HG03280 (cell line): Measurements from ENCODE around the gene COL2A1.

Experiments
- ATAC-seq: cut with Tn5 transposase; IDR thresholded peaks from one replicate; pipeline ENCODE4 v1.9.1; 2021; ENCODE audit warnings: mild to moderate bottlenecking, moderate library complexity; ENCODE audit not compliant: unreplicated experiment

The COL2A1 gene

DNA sequence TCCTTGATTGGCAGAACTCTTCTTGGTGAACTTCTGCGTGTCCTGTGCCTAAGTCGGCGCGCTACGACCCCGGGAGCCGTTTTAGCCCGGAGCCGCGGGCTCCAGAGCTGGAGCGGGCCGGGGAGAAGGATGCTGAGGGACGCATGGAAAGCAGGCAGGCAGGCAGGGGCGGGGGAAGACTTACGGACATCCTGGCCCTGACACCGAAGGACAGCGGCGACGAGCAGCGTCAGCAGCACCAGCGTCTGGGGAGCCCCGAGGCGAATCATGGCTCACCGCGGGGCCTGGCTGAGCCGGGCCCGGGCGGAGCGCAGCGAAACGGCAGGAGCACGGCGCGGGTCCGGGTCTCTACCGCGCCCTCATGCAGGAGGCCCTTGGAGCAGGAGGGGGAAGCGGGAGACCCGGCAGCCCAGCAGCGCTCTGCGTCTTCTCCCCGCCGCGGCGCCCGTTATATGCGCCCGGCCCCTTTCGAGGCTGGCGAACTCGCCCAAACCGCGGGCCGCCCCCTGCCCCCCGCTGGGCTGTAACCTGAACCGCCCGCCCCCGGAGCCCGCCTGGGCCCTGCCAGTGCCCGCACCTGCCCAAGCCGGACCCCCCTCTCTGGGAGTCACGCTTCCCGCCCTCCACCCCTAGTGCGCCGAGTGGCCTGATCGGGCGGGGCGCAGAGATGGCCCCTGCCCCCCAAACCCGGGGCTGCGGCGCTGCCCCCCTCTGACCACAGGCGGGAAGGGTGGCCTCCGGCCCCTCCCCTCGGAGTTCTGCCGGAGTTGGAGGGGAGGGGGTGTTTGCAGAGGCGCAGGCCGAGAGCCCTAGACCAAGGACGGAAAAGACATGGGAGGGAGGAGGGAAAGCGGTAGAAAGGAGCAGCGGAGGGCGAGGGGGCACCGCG is at the start of gene COL2A1:
Gene COL2A1, minus strand, starts transcription at position 424 of the 889 bp plus-strand sequence. Its CDS starts 155 bp downstream, at position 269.
- ATAC-seq, result no peak

DNA sequence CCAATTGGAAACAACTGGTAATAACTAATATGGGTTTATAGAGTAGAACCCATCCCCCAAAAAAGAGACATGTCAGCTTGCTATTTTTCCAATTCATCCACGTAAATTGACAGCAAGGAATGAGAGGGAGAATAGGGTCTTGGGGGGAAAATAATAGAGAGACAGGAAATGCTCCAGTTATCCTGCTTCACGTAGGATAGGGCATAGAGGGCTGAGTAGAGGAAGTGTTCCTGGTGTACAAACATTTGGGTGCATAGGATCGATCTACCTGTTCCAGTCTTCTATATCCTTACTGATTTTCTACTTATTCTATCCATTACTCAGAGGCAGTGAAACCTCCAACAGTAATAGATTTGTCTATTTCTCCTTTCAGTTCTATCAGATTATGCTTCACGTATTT is 49.6 kb upstream of the COL2A1 start:
- no peak for ATAC-seq

DNA sequence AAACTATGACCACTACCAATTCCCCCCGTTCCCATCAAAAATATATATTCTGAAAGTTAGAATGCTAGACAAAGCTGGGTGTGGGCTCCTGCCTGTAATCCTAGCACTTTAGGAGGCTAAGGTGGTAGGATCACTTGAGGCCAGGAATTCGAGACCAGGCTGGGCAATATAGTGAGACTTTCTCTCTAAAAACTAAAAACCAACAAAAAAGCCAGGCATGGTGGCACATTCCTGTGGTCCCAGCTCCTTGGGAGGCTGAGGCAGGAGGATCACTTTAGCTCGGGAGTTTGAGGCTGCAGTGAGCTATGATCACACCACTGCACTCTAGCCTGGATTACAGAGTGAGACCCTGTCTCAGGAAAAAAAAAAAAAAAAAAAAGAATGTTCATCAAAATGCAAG is 48.8 kb upstream of the COL2A1 start:
- ATAC-seq, result no peak

DNA sequence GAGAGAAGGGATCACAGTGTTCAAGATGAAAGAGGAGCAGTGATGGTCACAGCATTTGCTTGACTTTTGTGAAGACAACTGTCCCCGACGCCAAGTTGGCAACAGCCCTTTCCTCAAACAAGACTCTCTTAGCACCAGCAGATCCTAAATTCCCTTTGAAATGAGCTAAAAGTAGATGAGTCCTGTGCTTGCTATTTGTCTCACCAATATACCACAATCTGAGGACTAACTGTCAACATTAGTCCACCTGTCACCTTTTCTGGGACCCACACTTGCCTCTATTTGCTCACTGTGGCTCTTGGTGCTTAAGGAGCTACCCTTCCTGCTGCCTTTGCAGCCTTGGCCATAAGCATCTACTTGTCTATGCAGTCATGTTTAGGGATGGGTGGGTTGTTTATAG is 47.4 kb upstream of the COL2A1 start:
- no peak for ATAC-seq

DNA sequence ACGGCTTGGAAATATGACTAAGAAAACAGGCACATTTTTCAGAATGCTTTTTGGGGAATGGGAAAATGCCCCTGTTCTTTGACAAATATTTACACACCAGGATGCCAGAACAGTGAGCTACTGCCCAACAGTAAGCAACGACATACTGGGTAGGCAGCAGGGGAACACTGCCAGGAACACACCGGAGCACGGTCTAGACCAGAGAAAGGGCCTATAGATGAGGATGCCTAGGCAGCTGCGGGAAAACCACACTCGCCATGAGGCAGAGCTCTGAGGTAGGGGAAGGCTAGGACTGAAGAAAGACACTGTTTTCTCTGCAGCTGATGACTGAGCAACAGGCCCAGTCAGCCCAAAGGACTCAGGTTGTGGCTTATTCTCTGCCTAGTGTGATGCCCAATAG is 45.9 kb upstream of the COL2A1 start:
- no peak for ATAC-seq

DNA sequence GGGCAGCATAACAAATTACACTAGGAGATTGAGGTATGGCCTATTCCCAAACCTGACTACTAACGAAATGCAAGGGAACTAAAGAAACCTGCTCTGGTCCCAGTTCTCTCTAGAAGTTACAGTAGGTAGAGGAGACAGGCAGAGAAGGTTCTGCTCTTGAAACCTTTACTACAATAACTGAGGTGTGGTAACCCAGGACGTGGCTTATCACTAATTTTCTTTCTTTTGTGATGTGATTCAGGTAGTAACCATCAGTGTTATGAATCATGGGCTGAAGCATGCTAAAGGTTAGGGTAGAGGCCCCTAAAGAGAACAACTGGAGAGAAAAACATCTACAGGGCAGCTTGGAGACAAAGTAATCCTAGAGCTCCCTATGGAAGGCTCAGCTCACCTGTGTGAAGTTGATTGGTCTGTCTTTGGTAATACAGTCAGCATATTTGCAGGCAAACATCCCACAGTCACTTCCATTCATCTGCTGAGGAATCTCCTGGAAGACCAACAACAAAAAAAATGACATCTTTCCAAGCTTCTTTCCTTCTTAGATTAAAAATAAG is 41.8 kb upstream of the COL2A1 start:
- no peak for ATAC-seq

DNA sequence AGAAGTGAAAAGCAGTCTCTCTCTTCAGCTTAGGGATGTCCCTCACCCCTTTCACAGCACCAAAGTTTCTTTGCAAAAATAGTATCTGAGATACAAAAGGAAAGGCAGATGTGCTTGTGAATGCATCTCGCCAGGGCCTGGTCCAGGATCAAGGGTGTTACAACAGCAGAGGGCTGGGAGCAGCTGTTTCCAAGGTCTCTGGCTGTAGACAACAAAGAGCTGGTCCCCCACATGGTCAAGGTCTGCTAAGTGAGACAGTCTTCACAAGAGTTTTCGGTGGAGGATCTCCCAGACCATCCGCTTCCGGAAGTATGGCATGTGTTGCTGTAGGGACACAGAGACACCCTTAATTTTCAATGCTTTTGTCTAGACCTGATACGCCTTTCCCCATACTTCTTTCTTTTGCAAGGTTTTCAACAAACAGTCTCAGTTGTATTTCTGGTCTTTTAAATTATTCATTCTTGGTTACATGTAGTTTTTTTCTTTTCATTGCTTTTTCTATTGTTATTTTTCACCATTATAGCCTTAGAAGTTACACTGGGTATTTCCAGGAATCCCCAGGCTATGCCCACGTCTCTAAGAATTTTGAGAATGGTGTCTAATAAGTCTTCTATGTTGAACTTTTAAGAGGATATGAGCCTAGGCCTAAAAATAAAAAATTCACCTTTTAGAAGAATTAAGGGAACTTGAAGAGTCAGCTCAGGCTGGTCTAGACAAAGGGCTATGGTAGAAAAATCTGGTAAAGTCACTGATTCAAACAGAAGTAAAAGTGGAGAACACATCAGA is 41.0 kb upstream of the COL2A1 start:
- ATAC-seq, result no peak

DNA sequence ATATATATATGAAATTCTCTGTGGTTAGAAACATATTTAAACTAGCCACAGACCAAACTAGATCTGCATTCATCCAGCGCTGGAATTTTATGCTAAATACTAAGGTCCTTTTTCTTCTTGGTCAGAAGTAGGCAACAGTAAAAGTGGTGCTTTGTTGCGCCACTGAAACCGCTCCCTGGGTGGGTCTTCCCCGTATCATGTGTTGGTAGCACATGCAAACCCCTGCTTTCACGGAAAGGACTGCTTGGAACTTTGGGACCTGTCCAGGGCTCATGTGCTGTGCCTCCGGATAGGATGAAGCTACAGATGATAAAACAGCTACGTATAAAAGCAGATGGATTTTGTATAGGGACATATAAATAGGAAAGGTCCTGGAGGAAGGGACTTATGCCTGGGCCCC is 40.1 kb upstream of the COL2A1 start:
- ATAC-seq, result no peak

DNA sequence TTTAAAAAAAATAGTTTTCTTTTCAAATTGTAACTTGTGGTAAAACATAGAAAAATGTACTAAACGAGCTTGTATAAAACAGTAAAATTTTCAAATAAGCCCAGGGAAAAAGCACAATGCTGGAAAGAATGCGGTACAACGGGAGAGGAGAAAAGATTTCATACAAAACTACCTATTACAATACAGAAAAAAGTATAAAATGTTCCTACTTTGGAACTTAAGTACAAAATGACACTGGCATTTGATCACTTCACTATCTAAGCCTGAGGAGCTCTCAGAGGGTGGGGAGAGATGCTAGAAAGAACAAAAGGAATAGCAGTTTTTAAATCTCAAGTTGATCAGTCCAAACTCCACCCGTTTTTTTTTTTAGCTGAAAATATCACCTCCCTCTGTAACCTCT is 39.5 kb upstream of the COL2A1 start:
- ATAC-seq, result no peak

DNA sequence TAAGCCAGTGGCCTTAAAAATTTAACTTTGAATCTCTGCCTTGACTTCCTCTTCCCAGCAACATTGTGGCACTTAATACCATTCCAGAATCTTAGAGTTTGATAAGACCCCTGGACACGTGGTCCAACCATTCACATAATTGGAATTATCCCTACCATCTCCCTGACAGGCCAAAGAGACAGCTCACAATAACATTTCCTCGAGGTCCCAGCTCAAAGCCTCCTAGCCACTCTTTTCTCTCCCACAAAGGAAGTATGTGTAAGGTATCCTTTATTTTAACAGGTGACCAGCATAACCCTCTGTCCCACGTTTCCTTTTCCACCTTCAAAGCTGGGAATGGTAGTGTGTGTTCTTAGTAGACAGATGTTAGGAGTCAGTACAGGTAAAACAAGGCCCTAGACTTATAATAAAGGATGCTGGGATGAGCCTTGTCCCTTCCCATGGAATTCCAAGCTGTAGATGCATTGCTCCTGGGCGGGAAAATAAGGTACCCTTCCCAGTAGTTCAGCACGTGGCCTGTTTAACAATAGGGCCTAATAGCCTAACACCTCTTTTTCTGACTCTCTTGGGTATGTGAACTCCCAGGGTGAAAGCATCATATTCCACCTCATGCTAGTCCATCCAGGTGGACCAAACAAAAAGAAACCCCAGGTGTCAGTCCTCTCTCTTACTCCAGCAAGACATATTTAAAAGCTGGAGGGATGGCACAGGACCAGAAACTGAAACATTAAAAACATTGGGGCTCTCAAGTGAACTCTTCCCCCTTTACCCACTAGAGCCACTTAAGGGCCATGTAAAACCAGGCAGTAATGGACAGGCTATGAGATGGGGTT is 37.5 kb upstream of the COL2A1 start:
- no peak for ATAC-seq

DNA sequence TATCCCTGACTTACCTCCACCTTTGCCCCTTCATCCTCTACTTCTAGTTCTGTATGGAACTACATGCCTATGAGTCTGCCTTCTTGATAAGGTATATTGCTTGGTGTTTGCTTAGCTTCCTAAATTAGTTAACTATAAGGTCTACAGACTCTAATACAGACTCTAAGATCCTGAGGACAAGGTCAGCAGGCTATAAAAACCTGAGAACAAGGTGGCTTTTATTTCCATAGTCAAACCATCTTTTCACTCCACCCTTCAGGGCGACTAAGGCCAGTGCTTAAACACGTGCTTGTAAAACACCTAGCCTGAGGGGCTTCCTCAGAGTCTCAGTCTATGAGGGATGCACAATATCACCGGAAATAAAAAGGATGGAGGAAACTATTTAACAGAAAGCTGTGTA is 36.1 kb upstream of the COL2A1 start:
- ATAC-seq, result no peak

DNA sequence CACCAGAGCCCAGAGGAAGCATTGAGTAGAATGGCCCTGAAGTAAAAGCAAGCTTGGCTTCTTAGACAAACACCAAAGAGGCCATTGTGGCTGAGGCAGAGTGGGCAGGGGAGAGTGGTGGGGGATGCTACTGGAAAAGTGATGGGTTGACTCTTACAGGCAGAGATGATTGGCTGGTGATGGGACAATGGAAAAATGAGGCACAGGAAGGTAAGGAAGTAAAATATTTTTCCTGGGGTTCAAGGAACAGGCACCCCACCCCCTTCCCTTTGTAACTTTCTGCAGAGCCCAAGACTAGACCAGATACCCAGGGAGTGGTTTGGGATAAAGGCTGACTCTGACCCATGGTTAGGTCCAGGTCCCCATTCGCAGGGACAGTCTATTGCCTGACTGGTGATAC is 34.9 kb upstream of the COL2A1 start:
- no peak for ATAC-seq

DNA sequence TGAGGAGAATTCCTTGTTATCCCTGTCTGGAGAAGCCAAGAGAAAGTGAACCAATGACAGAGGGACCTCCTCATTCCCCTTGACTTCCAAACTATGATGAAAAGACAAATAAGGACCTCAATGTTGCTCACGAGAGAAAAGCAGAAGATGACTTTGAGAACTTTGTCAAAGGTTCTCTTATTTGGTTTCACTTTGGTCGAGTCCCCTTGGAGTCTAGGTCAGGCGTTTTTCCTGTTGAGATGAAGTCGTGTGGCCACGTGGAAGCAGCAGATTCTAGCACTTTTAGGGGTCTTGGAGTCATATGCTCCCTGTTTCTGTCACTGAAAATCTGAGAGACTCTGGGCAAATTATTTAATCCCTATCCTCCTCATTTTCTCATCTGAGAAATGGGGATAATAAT is 33.8 kb upstream of the COL2A1 start:
- ATAC-seq, result no peak

DNA sequence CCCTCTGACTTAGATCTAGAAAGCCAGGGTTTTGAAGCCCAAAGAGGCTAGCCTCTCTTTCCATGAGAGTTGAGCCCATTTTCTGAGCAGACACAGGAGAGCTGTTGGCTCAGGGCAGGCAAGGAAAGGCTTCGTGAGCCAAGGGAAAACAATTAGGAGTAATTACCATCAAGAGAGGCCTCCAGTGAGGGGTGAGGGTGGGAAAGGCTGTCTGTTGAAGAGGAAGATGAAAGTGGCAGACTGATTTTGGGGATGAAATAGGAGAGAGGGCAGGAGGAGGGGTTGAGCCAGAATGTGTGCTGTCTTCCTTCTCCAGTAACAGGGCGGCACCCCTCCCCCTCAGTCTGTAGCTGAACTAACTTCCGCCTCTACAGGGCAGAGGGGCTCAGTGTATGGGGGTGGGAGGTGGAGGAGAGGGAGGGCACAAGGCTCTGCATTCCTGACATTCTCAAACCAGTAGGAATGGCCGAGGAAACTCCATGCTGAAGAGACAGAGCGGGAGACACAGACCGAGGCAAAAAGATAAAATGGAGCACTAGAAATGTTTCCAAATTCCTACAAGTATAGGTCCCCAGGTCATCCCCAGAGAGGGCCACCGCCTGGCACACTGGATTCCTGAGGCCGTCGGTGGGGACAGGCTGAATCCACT is 33.1 kb upstream of the COL2A1 start:
- ATAC-seq, result no peak

DNA sequence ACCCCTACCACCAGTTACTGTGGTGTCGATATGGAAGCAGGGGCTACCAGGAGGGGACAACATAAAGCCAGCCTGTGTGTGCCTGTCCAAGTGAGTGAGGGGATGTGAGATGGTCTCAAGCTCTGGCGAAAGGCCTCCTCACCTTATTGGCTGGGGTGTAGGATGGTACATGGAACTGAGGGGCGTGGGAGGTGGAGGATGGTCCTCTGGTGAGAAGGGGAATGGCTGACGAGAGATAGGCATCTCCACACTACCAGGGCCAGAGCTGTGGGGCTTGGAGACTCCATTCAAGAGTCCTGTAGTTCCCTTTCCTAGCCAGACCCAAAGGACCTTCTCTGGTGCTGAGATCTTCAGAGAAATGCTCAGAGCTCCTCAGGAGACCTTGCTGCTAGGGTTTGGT is 32.5 kb upstream of the COL2A1 start:
- no peak for ATAC-seq

DNA sequence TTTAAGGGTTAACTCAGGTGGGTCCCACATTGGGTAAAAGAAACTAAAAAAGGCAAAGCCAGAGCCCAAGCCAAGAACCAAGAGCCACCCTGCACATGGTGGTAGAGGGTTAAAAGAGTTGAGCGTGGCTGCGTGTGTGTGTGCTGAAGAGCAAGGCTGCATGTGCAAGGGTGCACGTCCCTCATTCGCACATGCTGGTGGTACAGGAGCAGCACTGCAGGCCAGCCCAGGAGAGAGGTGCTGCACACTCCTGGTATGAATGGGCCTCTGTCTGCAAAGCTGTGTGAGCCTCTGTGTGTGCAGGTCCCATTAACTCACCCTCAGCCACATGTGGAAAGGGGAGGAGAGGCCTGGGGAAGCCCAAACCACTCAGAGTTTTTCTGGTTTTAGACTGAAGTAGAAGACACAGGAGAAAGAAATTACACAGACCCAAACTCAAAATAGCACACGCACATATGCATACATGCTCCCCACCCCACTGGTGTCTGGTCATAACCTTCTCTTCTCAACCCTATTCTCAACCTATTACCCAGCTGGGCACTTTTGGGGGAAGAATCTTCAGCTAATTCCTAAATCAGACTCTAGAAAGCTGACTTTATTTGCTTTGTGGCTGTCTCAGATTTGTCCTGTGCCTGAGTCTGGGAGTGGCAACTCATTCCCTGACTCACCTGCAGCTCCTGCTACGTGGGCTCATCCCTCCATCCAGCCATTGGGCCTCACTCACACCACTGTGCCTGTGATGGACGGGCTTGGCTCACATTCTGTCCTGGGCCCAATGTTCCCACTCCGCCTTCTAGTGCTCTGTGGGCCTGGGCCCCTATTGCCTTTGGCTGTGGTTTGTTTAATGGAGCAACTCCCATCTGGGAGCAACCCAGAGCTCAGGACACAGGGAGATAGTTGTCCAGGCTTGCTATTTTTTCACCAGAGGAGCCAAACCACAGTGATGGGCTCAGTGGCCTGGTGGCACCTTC is 30.8 kb upstream of the COL2A1 start:
- ATAC-seq, result no peak

DNA sequence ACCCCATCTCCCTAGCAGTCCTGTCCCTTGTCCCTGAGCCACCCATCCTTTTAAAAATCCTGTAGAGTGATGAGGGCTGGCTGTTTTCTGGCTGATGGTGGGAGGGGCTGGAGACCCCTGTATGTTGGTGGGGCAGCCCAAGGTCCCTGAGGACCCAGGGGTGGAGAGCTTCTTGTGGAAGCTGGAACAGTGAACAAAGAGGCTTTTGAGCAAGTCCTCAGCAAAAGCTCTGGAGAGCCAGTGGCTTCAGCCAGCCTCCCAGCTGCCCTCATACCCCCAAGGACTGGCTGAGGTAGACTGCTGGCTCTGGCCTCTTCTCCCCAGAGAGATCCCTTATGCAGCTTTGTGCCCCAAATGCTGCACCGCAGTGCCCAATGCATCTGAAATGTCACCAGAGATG is 29.2 kb upstream of the COL2A1 start:
- no peak for ATAC-seq

DNA sequence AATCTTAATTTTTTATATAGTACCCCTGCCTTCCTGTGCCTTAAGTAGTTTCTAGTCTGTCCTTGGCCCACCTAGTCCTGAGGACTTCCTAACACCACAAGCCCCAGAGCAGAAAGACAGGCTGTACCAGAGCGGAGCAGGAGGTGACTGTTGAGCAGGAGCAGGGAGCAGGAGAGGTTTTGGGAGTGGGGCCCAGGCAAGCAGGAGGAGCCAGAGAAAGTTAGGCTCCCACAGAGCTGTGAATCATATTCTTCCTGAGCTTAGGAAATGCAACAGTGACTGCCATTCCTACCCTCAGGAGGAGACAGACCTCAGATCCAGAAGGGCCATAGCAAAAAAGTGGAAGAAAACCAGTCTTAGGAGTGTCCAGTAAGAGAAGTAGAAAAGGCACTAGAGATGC is 28.3 kb upstream of the COL2A1 start:
- ATAC-seq, result no peak
